HG03060 (cell line): ENCODE results near the gene ERO1B.
A peak's percentile ranks its signal among the peaks of the same experiment; 100 is the strongest.

Experiments used
- ATAC-seq: cut with Tn5 transposase; IDR thresholded peaks from one replicate; pipeline ENCODE4 v1.9.1; 2021; ENCODE audit warnings: low read depth, moderate number of reproducible peaks; ENCODE audit not compliant: unreplicated experiment

The ERO1B gene

GRCh38 chr1:236301080-236301957 lies 19.6 kb upstream of the ERO1B start:
- ATAC-seq = no peak

- ATAC-seq = no peak
These were observed 15.4 kb upstream of the ERO1B start for GRCh38 chr1:236297161-236297560.

- ATAC-seq = no peak
These were observed 10.7 kb upstream of the ERO1B start for GRCh38 chr1:236292425-236292824.

- no peak for ATAC-seq
These were observed 7.9 kb upstream of the ERO1B start for GRCh38 chr1:236289492-236290131.

GRCh38 chr1:236288620-236288976 lies 6.8 kb upstream of the ERO1B start:
- no peak for ATAC-seq

GRCh38 chr1:236287757-236288619 lies 6.2 kb upstream of the ERO1B start:
- ATAC-seq = no peak

- ATAC-seq = no peak
These were observed 5.6 kb upstream of the ERO1B start for GRCh38 chr1:236287356-236287755.

- ATAC-seq = peak; percentile 37
These were observed 2.5 kb upstream of the ERO1B start for GRCh38 chr1:236284291-236284721.

GRCh38 chr1:236282719-236283118 lies 961 bp upstream of the ERO1B start:
- no peak for ATAC-seq

- peak; percentile 0 for ATAC-seq
These were observed 613 bp upstream of the ERO1B start for GRCh38 chr1:236282425-236282716.

- ATAC-seq = peak; percentile 2
These were observed 532 bp downstream of the ERO1B start for GRCh38 chr1:236281198-236281653.

GRCh38 chr1:236280438-236281197 lies 1.1 kb downstream of the ERO1B start:
- ATAC-seq = no peak

- no peak for ATAC-seq
These were observed 6.2 kb downstream of the ERO1B start for GRCh38 chr1:236275586-236275985.

- ATAC-seq = no peak
These were observed 6.7 kb downstream of the ERO1B start for GRCh38 chr1:236275061-236275460.

- ATAC-seq = no peak
These were observed 8.4 kb downstream of the ERO1B start for GRCh38 chr1:236273358-236273757.

GRCh38 chr1:236269439-236269838 lies 12.3 kb downstream of the ERO1B start:
- no peak for ATAC-seq

GRCh38 chr1:236261898-236262297 lies 19.9 kb downstream of the ERO1B start:
- no peak for ATAC-seq

- no peak for ATAC-seq
These were observed 20.7 kb downstream of the ERO1B start for GRCh38 chr1:236261033-236261432.

GRCh38 chr1:236259043-236259442 lies 22.7 kb downstream of the ERO1B start:
- ATAC-seq = no peak

GRCh38 chr1:236258114-236258622 lies 23.6 kb downstream of the ERO1B start:
- no peak for ATAC-seq
